ENCODE measurements around the gene WDR7. TPM values are rescaled to one million over a fixed set of nuclear protein-coding genes. Genes with fewer than 3 reads are reported as not detected.

The WDR7 gene
- total and polyA plus RNA-seq, 5 donors from 2014 or later, result 27.8 to 76.4 (median 31.0) TPM

GRCh38 chr18:56872140-56872539 is 221.0 kb downstream of the WDR7 start:
- no peak for ATAC-seq (ENCODE audit: low read depth in 2 of 2)

GRCh38 chr18:56873441-56874140 is 222.4 kb downstream of the WDR7 start:
- no peak overlapping the region for H3K27ac ChIP-seq (ENCODE audit: insufficient read depth, low read length, poor library complexity, severe bottlenecking)
- Mint-ChIP-seq H3K4me3 (peak overlapping the region in 1 of 4 donors; percentile 49), H3K9me3 (no peaks in the 10 kb centered on the region), H3K27me3 (no peaks in the 10 kb centered on the region), H3K27ac (peak overlapping the region in 2 of 3 donors; percentile 64 to 68), H3K4me1 (peaks cover 11 to 20% (median 17%) of the 10 kb centered on the region in 4 donors), H3K36me3 (no peaks in the 10 kb centered on the region)
- DNase-seq, result peak in 2 of 3 donors; percentile 30 to 53
- H3K27me3 ChIP-seq (ENCODE audit: control insufficient read depth, insufficient read depth, low read length), result no peaks in the 10 kb centered on the region
- no peaks in the 10 kb centered on the region for H3K9me3 ChIP-seq (ENCODE audit: control insufficient read depth in 2 of 2, low read length in 2 of 2)
- peak in 1 of 2 donors; percentile 25 for ATAC-seq (ENCODE audit: low read depth in 2 of 2)
- H3K36me3 ChIP-seq (ENCODE audit: control insufficient read depth, insufficient read depth, low read length), result no peaks in the 10 kb centered on the region
- no peak overlapping the region for H3K4me3 ChIP-seq (ENCODE audit: low read depth, low read length)
- peaks cover 10% of the 10 kb centered on the region for H3K4me1 ChIP-seq (ENCODE audit: control insufficient read depth, insufficient read depth, low read length, poor library complexity, severe bottlenecking)

More at GRCh38 chr18:56872140-56872539, 221.0 kb downstream of the WDR7 start:
- Histone ChIP-seq H3K36me3 (ENCODE audit: control insufficient read depth, insufficient read depth, low read length) (no peaks in the 10 kb centered on the region), H3K4me1 (ENCODE audit: control insufficient read depth, insufficient read depth, low read length, poor library complexity, severe bottlenecking) (peaks cover 10% of the 10 kb centered on the region), H3K27me3 (ENCODE audit: control insufficient read depth, insufficient read depth, low read length) (no peaks in the 10 kb centered on the region), H3K4me3 (ENCODE audit: low read depth, low read length) (no peak overlapping the region), H3K27ac (ENCODE audit: insufficient read depth, low read length, poor library complexity, severe bottlenecking) (no peak overlapping the region), H3K9me3 (ENCODE audit: control insufficient read depth in 2 of 2, low read length in 2 of 2) (no peaks in the 10 kb centered on the region)
- no peak for DNase-seq
- no peaks in the 10 kb centered on the region for H3K36me3 Mint-ChIP-seq
- no peaks in the 10 kb centered on the region for H3K9me3 Mint-ChIP-seq
- peaks cover 13 to 25% (median 17%) of the 10 kb centered on the region in 4 donors for H3K4me1 Mint-ChIP-seq
- no peaks in the 10 kb centered on the region for H3K27me3 Mint-ChIP-seq
- H3K4me3 Mint-ChIP-seq, result no peak overlapping the region
- no peak overlapping the region for H3K27ac Mint-ChIP-seq

- Histone ChIP-seq H3K27me3 (ENCODE audit: control insufficient read depth, insufficient read depth, low read length) (no peaks in the 10 kb centered on the region), H3K27ac (ENCODE audit: insufficient read depth, low read length, poor library complexity, severe bottlenecking) (no peak overlapping the region), H3K4me3 (ENCODE audit: low read depth, low read length) (no peak overlapping the region), H3K9me3 (ENCODE audit: control insufficient read depth in 2 of 2, low read length in 2 of 2) (no peaks in the 10 kb centered on the region), H3K36me3 (ENCODE audit: control insufficient read depth, insufficient read depth, low read length) (peaks cover 3% of the 10 kb centered on the region), H3K4me1 (ENCODE audit: control insufficient read depth, insufficient read depth, low read length, poor library complexity, severe bottlenecking) (peaks cover 3% of the 10 kb centered on the region)
- Mint-ChIP-seq H3K27ac (no peak overlapping the region), H3K9me3 (peaks cover 0 to 2% (median 0%) of the 10 kb centered on the region in 7 donors), H3K4me3 (no peak overlapping the region), H3K4me1 (peaks cover 4 to 11% (median 8%) of the 10 kb centered on the region in 4 donors), H3K27me3 (no peaks in the 10 kb centered on the region), H3K36me3 (peaks cover 24% of the 10 kb centered on the region)
- ATAC-seq (ENCODE audit: low read depth in 2 of 2) (no peak), DNase-seq (no peak)
Observed at GRCh38 chr18:56878711-56879110, 227.6 kb downstream of the WDR7 start.

- Histone ChIP-seq H3K36me3 (ENCODE audit: control insufficient read depth, insufficient read depth, low read length) (peaks cover 3% of the 10 kb centered on the region), H3K27ac (ENCODE audit: insufficient read depth, low read length, poor library complexity, severe bottlenecking) (no peak overlapping the region), H3K27me3 (ENCODE audit: control insufficient read depth, insufficient read depth, low read length) (no peaks in the 10 kb centered on the region), H3K4me1 (ENCODE audit: control insufficient read depth, insufficient read depth, low read length, poor library complexity, severe bottlenecking) (no peaks in the 10 kb centered on the region), H3K9me3 (ENCODE audit: control insufficient read depth in 2 of 2, low read length in 2 of 2) (no peaks in the 10 kb centered on the region), H3K4me3 (ENCODE audit: low read depth, low read length) (no peak overlapping the region)
- no peak for DNase-seq
- Mint-ChIP-seq H3K27ac (peak overlapping the region in 1 of 3 donors; percentile 26), H3K4me1 (peaks cover 4 to 19% (median 10%) of the 10 kb centered on the region in 4 donors), H3K27me3 (no peaks in the 10 kb centered on the region), H3K36me3 (peaks cover 49% of the 10 kb centered on the region), H3K9me3 (peaks cover 0 to 5% (median 0%) of the 10 kb centered on the region in 7 donors), H3K4me3 (no peak overlapping the region)
- no peak for ATAC-seq (ENCODE audit: low read depth in 2 of 2)
Observed at GRCh38 chr18:56884511-56884910, 233.4 kb downstream of the WDR7 start.

- ATAC-seq (ENCODE audit: low read depth in 2 of 2) (no peak), DNase-seq (no peak)
- no peaks in the 10 kb centered on the region for H3K27me3 Mint-ChIP-seq
- peak overlapping the region in 1 of 3 donors; percentile 27 for H3K27ac Mint-ChIP-seq
- Histone ChIP-seq H3K27ac (ENCODE audit: insufficient read depth, low read length, poor library complexity, severe bottlenecking) (no peak overlapping the region), H3K27me3 (ENCODE audit: control insufficient read depth, insufficient read depth, low read length) (no peaks in the 10 kb centered on the region), H3K9me3 (ENCODE audit: control insufficient read depth in 2 of 2, low read length in 2 of 2) (no peaks in the 10 kb centered on the region), H3K36me3 (ENCODE audit: control insufficient read depth, insufficient read depth, low read length) (peaks cover 5% of the 10 kb centered on the region), H3K4me1 (ENCODE audit: control insufficient read depth, insufficient read depth, low read length, poor library complexity, severe bottlenecking) (no peaks in the 10 kb centered on the region), H3K4me3 (ENCODE audit: low read depth, low read length) (no peak overlapping the region)
- H3K9me3 Mint-ChIP-seq, result peaks cover 0 to 5% (median 0%) of the 10 kb centered on the region in 7 donors
- H3K4me3 Mint-ChIP-seq, result no peak overlapping the region
- peaks cover 26% of the 10 kb centered on the region for H3K36me3 Mint-ChIP-seq
- H3K4me1 Mint-ChIP-seq, result peaks cover 4 to 26% (median 13%) of the 10 kb centered on the region in 4 donors
Observed at GRCh38 chr18:56888978-56889377, 237.8 kb downstream of the WDR7 start.

- Histone ChIP-seq H3K36me3 (ENCODE audit: control insufficient read depth, insufficient read depth, low read length) (peaks cover 5% of the 10 kb centered on the region), H3K27ac (ENCODE audit: insufficient read depth, low read length, poor library complexity, severe bottlenecking) (no peak overlapping the region), H3K27me3 (ENCODE audit: control insufficient read depth, insufficient read depth, low read length) (no peaks in the 10 kb centered on the region), H3K4me3 (ENCODE audit: low read depth, low read length) (no peak overlapping the region), H3K9me3 (ENCODE audit: control insufficient read depth in 2 of 2, low read length in 2 of 2) (no peaks in the 10 kb centered on the region), H3K4me1 (ENCODE audit: control insufficient read depth, insufficient read depth, low read length, poor library complexity, severe bottlenecking) (no peaks in the 10 kb centered on the region)
- Mint-ChIP-seq H3K27ac (no peak overlapping the region), H3K27me3 (no peaks in the 10 kb centered on the region), H3K4me3 (no peak overlapping the region), H3K36me3 (peaks cover 25% of the 10 kb centered on the region), H3K4me1 (peaks cover 2 to 32% (median 12%) of the 10 kb centered on the region in 4 donors), H3K9me3 (peaks cover 0 to 3% (median 0%) of the 10 kb centered on the region in 7 donors)
- no peak for ATAC-seq (ENCODE audit: low read depth in 2 of 2)
- no peak for DNase-seq
Observed at GRCh38 chr18:56889621-56890020, 238.5 kb downstream of the WDR7 start.

GRCh38 chr18:56890632-56891031 is 239.5 kb downstream of the WDR7 start:
- ATAC-seq (ENCODE audit: low read depth in 2 of 2) (no peak), DNase-seq (no peak)
- no peak overlapping the region for H3K4me3 Mint-ChIP-seq
- Histone ChIP-seq H3K4me3 (ENCODE audit: low read depth, low read length) (no peak overlapping the region), H3K27me3 (ENCODE audit: control insufficient read depth, insufficient read depth, low read length) (no peaks in the 10 kb centered on the region), H3K9me3 (ENCODE audit: control insufficient read depth in 2 of 2, low read length in 2 of 2) (no peaks in the 10 kb centered on the region), H3K36me3 (ENCODE audit: control insufficient read depth, insufficient read depth, low read length) (peaks cover 5% of the 10 kb centered on the region), H3K27ac (ENCODE audit: insufficient read depth, low read length, poor library complexity, severe bottlenecking) (no peak overlapping the region), H3K4me1 (ENCODE audit: control insufficient read depth, insufficient read depth, low read length, poor library complexity, severe bottlenecking) (no peaks in the 10 kb centered on the region)
- peaks cover 2 to 32% (median 12%) of the 10 kb centered on the region in 4 donors for H3K4me1 Mint-ChIP-seq
- peaks cover 21% of the 10 kb centered on the region for H3K36me3 Mint-ChIP-seq
- H3K9me3 Mint-ChIP-seq, result peaks cover 0 to 3% (median 0%) of the 10 kb centered on the region in 7 donors
- no peaks in the 10 kb centered on the region for H3K27me3 Mint-ChIP-seq
- H3K27ac Mint-ChIP-seq, result no peak overlapping the region

GRCh38 chr18:56891116-56891515 is 240.0 kb downstream of the WDR7 start:
- Mint-ChIP-seq H3K4me1 (peaks cover 2 to 32% (median 10%) of the 10 kb centered on the region in 4 donors), H3K4me3 (no peak overlapping the region), H3K36me3 (peaks cover 18% of the 10 kb centered on the region), H3K9me3 (no peaks in the 10 kb centered on the region), H3K27ac (no peak overlapping the region), H3K27me3 (no peaks in the 10 kb centered on the region)
- no peak for DNase-seq
- peaks cover 5% of the 10 kb centered on the region for H3K36me3 ChIP-seq (ENCODE audit: control insufficient read depth, insufficient read depth, low read length)
- no peaks in the 10 kb centered on the region for H3K27me3 ChIP-seq (ENCODE audit: control insufficient read depth, insufficient read depth, low read length)
- no peaks in the 10 kb centered on the region for H3K4me1 ChIP-seq (ENCODE audit: control insufficient read depth, insufficient read depth, low read length, poor library complexity, severe bottlenecking)
- ATAC-seq (ENCODE audit: low read depth in 2 of 2), result no peak
- H3K4me3 ChIP-seq (ENCODE audit: low read depth, low read length), result no peak overlapping the region
- H3K27ac ChIP-seq (ENCODE audit: insufficient read depth, low read length, poor library complexity, severe bottlenecking), result no peak overlapping the region
- H3K9me3 ChIP-seq (ENCODE audit: control insufficient read depth in 2 of 2, low read length in 2 of 2), result no peaks in the 10 kb centered on the region

All from CD4-positive, CD25-positive, alpha-beta regulatory T cell (primary cell).